WTC11 (cell line): Measurements from ENCODE around the gene WDR45.

Source experiments
- ATF1 ChIP-seq: sonication (generic); formaldehyde crosslinking; IDR thresholded peaks from 2 replicates; pipeline ENCODE4 v1.8.1; 2023; ENCODE audit warnings: mild to moderate bottlenecking, moderate library complexity, missing genetic modification reagents
- CTCF ChIP-seq: fragments of 200-600 bp; IDR thresholded peaks from 2 replicates; pipeline ENCODE4 v1.8.0; 2022; ENCODE audit warnings: antibody characterized with exemption
- ETV6 ChIP-seq: sonication (generic); formaldehyde crosslinking; IDR thresholded peaks from 2 replicates; pipeline ENCODE4 v1.8.1; 2022; ENCODE audit warnings: mild to moderate bottlenecking, missing genetic modification reagents
- MXD4 ChIP-seq: fragments of 250-450 bp; sonication (Bioruptor Pico); IDR thresholded peaks from 2 replicates; pipeline ENCODE4 v1.8.0; 2021; ENCODE audit warnings: mild to moderate bottlenecking, moderate library complexity, borderline replicate concordance
- NR1H2 ChIP-seq: sonication (generic); formaldehyde crosslinking; IDR thresholded peaks from 2 replicates; pipeline ENCODE4 v1.9.0; 2021; ENCODE audit warnings: mild to moderate bottlenecking, moderate library complexity, missing genetic modification reagents
- NR2C2 ChIP-seq: sonication (generic); formaldehyde crosslinking; IDR thresholded peaks from 2 replicates; pipeline ENCODE4 v1.8.0; 2022; ENCODE audit warnings: mild to moderate bottlenecking, missing genetic modification reagents
- OVOL2 ChIP-seq: fragments of 250-450 bp; sonication (Bioruptor Pico); IDR thresholded peaks from 2 replicates; pipeline ENCODE4 v1.9.0; 2021; ENCODE audit warnings: mild to moderate bottlenecking, borderline replicate concordance
- PRRX2 ChIP-seq: fragments of 250-450 bp; sonication (Bioruptor Pico); IDR thresholded peaks from 2 replicates; pipeline ENCODE4 v1.8.0; 2021; ENCODE audit warnings: mild to moderate bottlenecking
- RORB ChIP-seq: fragments of 250-450 bp; sonication (Bioruptor Pico); IDR thresholded peaks from 2 replicates; pipeline ENCODE4 v1.9.0; 2021; ENCODE audit warnings: mild to moderate bottlenecking
- STAT6 ChIP-seq: sonication (generic); formaldehyde crosslinking; conservative IDR thresholded peaks from 2 replicates; pipeline ENCODE4 v1.8.1; 2023; ENCODE audit warnings: mild to moderate bottlenecking, low read depth, missing genetic modification reagents, moderate library complexity
- ZBTB21 ChIP-seq: sonication (generic); formaldehyde crosslinking; IDR thresholded peaks from 2 replicates; pipeline ENCODE4 v1.8.1; 2023; ENCODE audit warnings: mild to moderate bottlenecking, missing genetic modification reagents, borderline replicate concordance

GRCh38 chrX:49061490-49061889, 18.2 kb downstream of the WDR45 start:
- TF ChIP-seq CTCF, result no peak
- TF ChIP-seq NR1H2 (CRISPR knock-in tag), result no peak
- no peak for TF ChIP-seq RORB (CRISPR knock-in tag)
- no peak for TF ChIP-seq NR2C2 (CRISPR knock-in tag)
- TF ChIP-seq MXD4 (CRISPR knock-in tag), result no peak
- no peak for TF ChIP-seq OVOL2 (CRISPR knock-in tag)
- no peak for TF ChIP-seq ETV6 (CRISPR knock-in tag)
- TF ChIP-seq ATF1 (CRISPR knock-in tag), result no peak
- TF ChIP-seq ZBTB21 (CRISPR knock-in tag), result no peak
- no peak for TF ChIP-seq PRRX2
- no peak for TF ChIP-seq STAT6 (CRISPR knock-in tag)
